ENCODE results near the gene PROKR1. TPM values are rescaled to one million over a fixed set of nuclear protein-coding genes. Genes with fewer than 3 reads are reported as not detected.

Gene PROKR1
- total RNA-seq, 1 donor from 2014 or later, result 1.8 TPM

- Mint-ChIP-seq H3K4me1 (peaks cover 7% of the 10 kb centered on the region), H3K27me3 (ENCODE audit: insufficient read depth, low read depth) (peaks cover 38% of the 10 kb centered on the region), H3K4me3 (peak overlapping the region; percentile 81), H3K27ac (no peak overlapping the region), H3K9me3 (peaks cover 8% of the 10 kb centered on the region), H3K36me3 (no peaks in the 10 kb centered on the region)
- Histone ChIP-seq H3K27ac (no peak overlapping the region), H3K9ac (no peak overlapping the region), H3K9me3 (ENCODE audit: low read depth) (no peaks in the 10 kb centered on the region), H3K79me2 (ENCODE audit: low read depth) (no peaks in the 10 kb centered on the region), H3K27me3 (peaks cover 43% of the 10 kb centered on the region), H3K4me2 (peak overlapping the region; percentile 96), H3K4me3 (peak overlapping the region; percentile 61), H3F3A (ENCODE audit: low read depth) (no peaks in the 10 kb centered on the region), H4K20me1 (ENCODE audit: low read depth) (no peaks in the 10 kb centered on the region), H2AFZ (replicated peaks) (peak overlapping the region; percentile 93), H3K4me1 (peaks cover 4% of the 10 kb centered on the region), H3K36me3 (no peaks in the 10 kb centered on the region)
- TF ChIP-seq CTCF (IDR thresholded peaks at IDR 0.05), result no peak
- no peak for TF ChIP-seq EZH2 (IDR thresholded peaks at IDR 0.05)
- TF ChIP-seq EZH2phosphoT487 (IDR thresholded peaks at IDR 0.05), result no peak
- DNase-seq (ENCODE audit: low spot score), result no peak
These were observed 601 bp downstream of the PROKR1 start for GRCh38 chr2:68643874-68644485.

- Mint-ChIP-seq H3K27me3 (ENCODE audit: insufficient read depth, low read depth) (peaks cover 41% of the 10 kb centered on the region), H3K27ac (no peak overlapping the region), H3K4me3 (no peak overlapping the region)
These were observed 2.1 kb downstream of the PROKR1 start for GRCh38 chr2:68645523-68645922.

GRCh38 chr2:68646303-68646702 is 2.9 kb downstream of the PROKR1 start:
- Histone ChIP-seq H3K4me2 (no peak overlapping the region), H3K9ac (no peak overlapping the region), H3K36me3 (no peaks in the 10 kb centered on the region), H3K27ac (no peak overlapping the region), H3K4me3 (no peak overlapping the region), H3K27me3 (peaks cover 43% of the 10 kb centered on the region), H2AFZ (replicated peaks) (no peak overlapping the region), H3K4me1 (peaks cover 4% of the 10 kb centered on the region), H4K20me1 (ENCODE audit: low read depth) (no peaks in the 10 kb centered on the region), H3F3A (ENCODE audit: low read depth) (no peaks in the 10 kb centered on the region), H3K79me2 (ENCODE audit: low read depth) (no peaks in the 10 kb centered on the region), H3K9me3 (ENCODE audit: low read depth) (no peaks in the 10 kb centered on the region)
- H3K4me3 Mint-ChIP-seq, result no peak overlapping the region
- H3K4me1 Mint-ChIP-seq, result peaks cover 7% of the 10 kb centered on the region
- H3K27ac Mint-ChIP-seq, result no peak overlapping the region
- TF ChIP-seq CTCF (IDR thresholded peaks at IDR 0.05) (peak; percentile 13), EZH2phosphoT487 (IDR thresholded peaks at IDR 0.05) (no peak)
- H3K9me3 Mint-ChIP-seq, result peaks cover 8% of the 10 kb centered on the region
- no peak for DNase-seq (ENCODE audit: low spot score)
- H3K36me3 Mint-ChIP-seq, result no peaks in the 10 kb centered on the region
- peaks cover 42% of the 10 kb centered on the region for H3K27me3 Mint-ChIP-seq (ENCODE audit: insufficient read depth, low read depth)

More at GRCh38 chr2:68645523-68645922, 2.1 kb downstream of the PROKR1 start:
- no peaks in the 10 kb centered on the region for H3K9me3 ChIP-seq (ENCODE audit: low read depth)
- peaks cover 8% of the 10 kb centered on the region for H3K9me3 Mint-ChIP-seq
- DNase-seq (ENCODE audit: low spot score), result no peak
- peaks cover 4% of the 10 kb centered on the region for H3K4me1 ChIP-seq
- H3K36me3 ChIP-seq, result no peaks in the 10 kb centered on the region
- no peak overlapping the region for H3K4me3 ChIP-seq
- H3K27me3 ChIP-seq, result peaks cover 43% of the 10 kb centered on the region
- TF ChIP-seq EZH2 (IDR thresholded peaks at IDR 0.05) (no peak), EZH2phosphoT487 (IDR thresholded peaks at IDR 0.05) (no peak), CTCF (IDR thresholded peaks at IDR 0.05) (no peak)
- H3K79me2 ChIP-seq (ENCODE audit: low read depth), result no peaks in the 10 kb centered on the region
- H3K36me3 Mint-ChIP-seq, result no peaks in the 10 kb centered on the region
- no peak overlapping the region for H3K4me2 ChIP-seq
- H3K9ac ChIP-seq, result no peak overlapping the region
- no peaks in the 10 kb centered on the region for H4K20me1 ChIP-seq (ENCODE audit: low read depth)
- H2AFZ ChIP-seq (replicated peaks), result no peak overlapping the region
- H3K27ac ChIP-seq, result no peak overlapping the region
- H3F3A ChIP-seq (ENCODE audit: low read depth), result no peaks in the 10 kb centered on the region
- H3K4me1 Mint-ChIP-seq, result peaks cover 7% of the 10 kb centered on the region
